ENCODE data around the gene KRT5. TPM values are rescaled to one million over a fixed set of nuclear protein-coding genes. Genes with fewer than 3 reads are reported as not detected.

The KRT5 gene
- total and polyA plus RNA-seq, 2 donors (not counting 3 experiments of a cell fraction or from before 2014, with no cell fraction given): 0.32 to 0.86 TPM

GRCh38 chr12:52469853-52470252 lies 50.3 kb downstream of the KRT5 start:
- no peaks in the 10 kb centered on the region for H4K20me1 ChIP-seq (replicated peaks; ENCODE audit: control insufficient read depth, extremely low read depth, insufficient read depth, low read length)
- no peaks in the 10 kb centered on the region for H3K9me1 ChIP-seq (replicated peaks; ENCODE audit: control insufficient read depth, extremely low read depth, insufficient read depth, low read length)
- no TSS peak for BruUV-seq (replicated peaks)
- H3K36me3 ChIP-seq (ENCODE audit: control insufficient read depth in 2 of 2, extremely low read depth in 1 of 2, insufficient read depth in 2 of 2, low read length in 2 of 2): no peaks in the 10 kb centered on the region
- dilution Hi-C loops (cut with MboI; ENCODE audit: extremely low pct_ligation_motif_present, low sequenced_read_pairs) (no loop called here), intact Hi-C loops (cut with micrococcal nuclease) (no loop called here)
- POLR2A ChIA-PET: no interaction called here
- CTCF ChIA-PET: no interaction called here
- no peak overlapping the region for H3K27ac ChIP-seq (ENCODE audit: insufficient read depth, low read depth, low read length)
- FAIRE-seq (no peak), DNase-seq (ENCODE audit: low read depth, low spot score) (no peak)
- TF ChIP-seq POLR2AphosphoS5 (IDR thresholded peaks at IDR 0.05; ENCODE audit: insufficient read depth, low read depth, low read length) (no peak), EZH2 (IDR thresholded peaks at IDR 0.05; ENCODE audit: borderline replicate concordance, low read depth, low read length, severe bottlenecking) (no peak), GATA2 (IDR thresholded peaks at IDR 0.05; ENCODE audit: insufficient read depth, insufficient read length, low read depth, low read length) (no peak), MAX (IDR thresholded peaks at IDR 0.05; ENCODE audit: insufficient read depth, insufficient read length) (no peak), POLR2A (IDR thresholded peaks at IDR 0.05; ENCODE audit: low read depth, low read length) (no peak), MYC (IDR thresholded peaks at IDR 0.05; ENCODE audit: low read depth, low read length) (no peak), FOS (IDR thresholded peaks at IDR 0.05; ENCODE audit: borderline replicate concordance, insufficient read depth, low read length) (no peak), CTCF (IDR thresholded peaks at IDR 0.05; ENCODE audit: extremely low read depth in 1 of 2, insufficient read depth in 1 of 2, low read depth in 1 of 2, low read length in 2 of 2) (no peak), JUN (IDR thresholded peaks at IDR 0.05; ENCODE audit: borderline replicate concordance, insufficient read depth, insufficient read length, low read depth) (no peak)
- no peaks in the 10 kb centered on the region for H3K9me3 ChIP-seq (replicated peaks; ENCODE audit: control insufficient read depth, insufficient read depth, low read length)
- H3K27me3 ChIP-seq (ENCODE audit: control insufficient read depth in 2 of 2, insufficient read depth in 2 of 2, low read length in 2 of 2): peaks cover 0 to 2% of the 10 kb centered on the region in 2 experiments
- no peak overlapping the region for H3K4me2 ChIP-seq (ENCODE audit: insufficient read depth, low read length)
- no peaks in the 10 kb centered on the region for H3K4me1 ChIP-seq (ENCODE audit: control insufficient read depth, extremely low read depth, insufficient read depth, low read length)
- H2AFZ ChIP-seq (ENCODE audit: low read depth, low read length): no peak overlapping the region
- no peak overlapping the region for H3K4me3 ChIP-seq (replicated peaks in 1 of 3; ENCODE audit: insufficient read depth in 1 of 3, low read depth in 1 of 3, low read length in 3 of 3)
- no peak overlapping the region for H3K9ac ChIP-seq (replicated peaks; ENCODE audit: extremely low read depth, insufficient read depth, low read length)
- no peaks in the 10 kb centered on the region for H3K79me2 ChIP-seq (ENCODE audit: control insufficient read depth, insufficient read depth, low read length)
